K562 (cell line): ENCODE measurements around the gene CXorf65. TPM values are rescaled to one million over a fixed set of nuclear protein-coding genes. Genes with fewer than 3 reads are reported as not detected.

ENCODE experiments used
- ATF1 ChIP-seq, 2 experiments: fragments of 450-650 bp in 1 of 2; IDR thresholded peaks; 2 replicates each; pipeline ENCODE4 v1.6.1; 2016; ENCODE audit warnings: missing compliant biosample characterization in 1 of 2, missing genetic modification characterization in 1 of 2
- BRD9 ChIP-seq: fragments of 450-650 bp; IDR thresholded peaks from 2 replicates; pipeline ENCODE4 v1.6.1; 2018; ENCODE audit warnings: low read depth; ENCODE audit not compliant: partially characterized antibody
- COPS2 ChIP-seq: fragments of 450-650 bp; conservative IDR thresholded peaks from 2 replicates; pipeline ENCODE4 v1.6.1; 2016; ENCODE audit warnings: mild to moderate bottlenecking, moderate library complexity
- FOXJ3 ChIP-seq: sonication (generic); formaldehyde crosslinking; IDR thresholded peaks from 2 replicates; pipeline ENCODE4 v1.4.0; 2020; ENCODE audit warnings: mild to moderate bottlenecking, missing genetic modification reagents
- GMEB1 ChIP-seq: fragments of 250-450 bp; sonication (Bioruptor Pico); IDR thresholded peaks from 2 replicates; pipeline ENCODE4 v1.4.0; 2020; ENCODE audit warnings: mild to moderate bottlenecking
- IRF9 ChIP-seq: fragments of 450-650 bp; IDR thresholded peaks from 2 replicates; pipeline ENCODE4 v1.6.1; 2016; ENCODE audit warnings: missing biosample characterization, missing genetic modification characterization
- MAZ ChIP-seq, 2 experiments: fragments of 450-650 bp in 1 of 2; sonication (generic) in 1 of 2; formaldehyde crosslinking; IDR thresholded peaks in 1 of 2; conservative IDR thresholded peaks in 1 of 2; 2 replicates each; pipeline versions ENCODE4 v1.4.0 to v1.5.0; 2020; ENCODE audit warnings: mild to moderate bottlenecking in 1 of 2, missing genetic modification reagents in 1 of 2
- POLR2AphosphoS5 ChIP-seq: IDR thresholded peaks from 2 replicates; pipeline ENCODE4 v1.6.1; 2011; ENCODE audit warnings: mild to moderate bottlenecking, low read depth, low read length, moderate library complexity; ENCODE audit not compliant: control insufficient read depth, insufficient read depth
- POLR2G ChIP-seq: fragments of 200-400 bp; formaldehyde crosslinking; IDR thresholded peaks from 2 replicates; pipeline ENCODE4 v1.6.1; 2017; ENCODE audit warnings: low read depth, mild to moderate bottlenecking, antibody characterized with exemption, low read length, moderate library complexity
- RBM17 ChIP-seq: fragments of 200-400 bp; formaldehyde crosslinking; IDR thresholded peaks from 2 replicates; pipeline ENCODE4 v1.6.1; 2017; ENCODE audit warnings: low read depth, mild to moderate bottlenecking, low read length, borderline replicate concordance
- RBM25 ChIP-seq: fragments of 200-400 bp; formaldehyde crosslinking; IDR thresholded peaks from 2 replicates; pipeline ENCODE4 v1.6.1; 2018; ENCODE audit warnings: low read length, low read depth, moderate library complexity; ENCODE audit not compliant: severe bottlenecking
- SMAD2 ChIP-seq: fragments of 150-350 bp; IDR thresholded peaks from 2 replicates; pipeline ENCODE4 v1.6.1; 2014; ENCODE audit warnings: low read depth, mild to moderate bottlenecking, low read length
- STAT5A ChIP-seq: IDR thresholded peaks from 2 replicates; pipeline ENCODE4 v1.6.1; 2012; ENCODE audit warnings: low read length, inconsistent platforms, borderline replicate concordance
- TFAP4 ChIP-seq: sonication (generic); formaldehyde crosslinking; IDR thresholded peaks from 2 replicates; pipeline ENCODE4 v1.8.0; 2022; ENCODE audit warnings: missing genetic modification reagents, mild to moderate bottlenecking, moderate library complexity, borderline replicate concordance
- ZNF124 ChIP-seq: sonication (generic); formaldehyde crosslinking; IDR thresholded peaks from 2 replicates; pipeline ENCODE4 v1.8.1; 2022; ENCODE audit warnings: missing genetic modification reagents
- ZNF184 ChIP-seq: sonication (generic); formaldehyde crosslinking; IDR thresholded peaks from 2 replicates; pipeline ENCODE4 v1.5.0; 2020; ENCODE audit warnings: missing genetic modification reagents
- ZNF384 ChIP-seq: IDR thresholded peaks from 2 replicates; pipeline ENCODE4 v1.6.1; 2012; ENCODE audit warnings: low read depth, low read length, improper control_type of control experiment
- ZNF41 ChIP-seq: fragments of 250-450 bp; sonication (Bioruptor Pico); conservative IDR thresholded peaks from 2 replicates; pipeline ENCODE4 v1.4.0; 2020; ENCODE audit warnings: mild to moderate bottlenecking
- polyA plus RNA-seq, 8 experiments: library from polyadenylated mRNA; depleted of rRNA in 4 of 8; stranded (reverse) in 5 of 8; unstranded in 3 of 8; fragments of >200 nt; fragmentation: Nextera tagmentation in 2 of 8; fragmentation: Illumina TruSeq in 1 of 8; extraction: Ambion mirVana in 2 of 8; extraction: Trizol in 1 of 8; gene quantifications; 2 replicates each; pipeline versions ENCODE4 v1.2.1 to v1.2.3, GENCODE V29; 2011 to 2014; ENCODE audit warnings: inconsistent platforms in 1 of 8, missing spikeins in 1 of 8
- total RNA-seq, 7 experiments: library from RNA; depleted of rRNA in 6 of 7; stranded (reverse); fragments of >200 nt in 6 of 7; fragmentation: Illumina TruSeq in 2 of 7; extraction: Trizol in 2 of 7; gene quantifications; 2 replicates each; pipeline versions ENCODE4 v1.2.1 to v1.2.3, GENCODE V29; 2011 to 2021; ENCODE audit warnings: low replicate concordance in 1 of 7
- TF ChIP-seq, protein P1 (sequence below): sonication (generic); formaldehyde crosslinking; IDR thresholded peaks from 2 replicates; pipeline ENCODE4 v1.8.1; 2023; ENCODE audit warnings: mild to moderate bottlenecking, missing genetic modification reagents
- TF ChIP-seq, protein P2 (sequence below): fragments of 250-450 bp; sonication (Bioruptor Pico); IDR thresholded peaks from 2 replicates; pipeline ENCODE4 v1.8.0; 2021; ENCODE audit warnings: borderline replicate concordance, mild to moderate bottlenecking, moderate library complexity; ENCODE audit not compliant: poor library complexity, severe bottlenecking

The CXorf65 gene
- total and polyA plus RNA-seq, 9 of the 15 experiments (the other 6 are each of a cell fraction or from before 2014, with no cell fraction given), result 1.4 to 8.4 (median 2.9) TPM

- peak; percentile 53 to 60; a peak in 1 of 4 replicates for TF ChIP-seq MAZ (CRISPR knock-in tag; conservative IDR thresholded peaks at IDR 0.05 in 1 of 2, IDR thresholded peaks at IDR 0.05 in 1 of 2)
- TF ChIP-seq ZNF384, result peak; percentile 5; the same call in 1 of the 2 replicates
- no peak for TF ChIP-seq COPS2
- TF ChIP-seq ZNF124, result no peak
- no peak for TF ChIP-seq BRD9
- TF ChIP-seq RBM17, result no peak
- TF ChIP-seq, protein P1, sequence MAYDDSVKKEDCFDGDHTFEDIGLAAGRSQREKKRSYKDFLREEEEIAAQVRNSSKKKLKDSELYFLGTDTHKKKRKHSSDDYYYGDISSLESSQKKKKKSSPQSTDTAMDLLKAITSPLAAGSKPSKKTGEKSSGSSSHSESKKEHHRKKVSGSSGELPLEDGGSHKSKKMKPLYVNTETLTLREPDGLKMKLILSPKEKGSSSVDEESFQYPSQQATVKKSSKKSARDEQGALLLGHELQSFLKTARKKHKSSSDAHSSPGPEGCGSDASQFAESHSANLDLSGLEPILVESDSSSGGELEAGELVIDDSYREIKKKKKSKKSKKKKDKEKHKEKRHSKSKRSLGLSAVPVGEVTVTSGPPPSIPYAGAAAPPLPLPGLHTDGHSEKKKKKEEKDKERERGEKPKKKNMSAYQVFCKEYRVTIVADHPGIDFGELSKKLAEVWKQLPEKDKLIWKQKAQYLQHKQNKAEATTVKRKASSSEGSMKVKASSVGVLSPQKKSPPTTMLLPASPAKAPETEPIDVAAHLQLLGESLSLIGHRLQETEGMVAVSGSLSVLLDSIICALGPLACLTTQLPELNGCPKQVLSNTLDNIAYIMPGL (CRISPR knock-in tag), result no peak
- no peak for TF ChIP-seq FOXJ3 (CRISPR knock-in tag)
- no peak; the same call in 1 of the 2 replicates for TF ChIP-seq POLR2AphosphoS5
- TF ChIP-seq STAT5A, result no peak; the same call in 1 of the 2 replicates
- TF ChIP-seq, protein P2, sequence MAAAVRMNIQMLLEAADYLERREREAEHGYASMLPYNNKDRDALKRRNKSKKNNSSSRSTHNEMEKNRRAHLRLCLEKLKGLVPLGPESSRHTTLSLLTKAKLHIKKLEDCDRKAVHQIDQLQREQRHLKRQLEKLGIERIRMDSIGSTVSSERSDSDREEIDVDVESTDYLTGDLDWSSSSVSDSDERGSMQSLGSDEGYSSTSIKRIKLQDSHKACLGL (CRISPR knock-in tag), result no peak
- no peak for TF ChIP-seq ZNF184 (CRISPR knock-in tag)
- TF ChIP-seq ATF1 (CRISPR knock-in tag; IDR thresholded peaks at IDR 0.05), result peak; percentile 65
- TF ChIP-seq ATF1 (tag; IDR thresholded peaks at IDR 0.05), result peak; percentile 88
- no peak for TF ChIP-seq IRF9
- TF ChIP-seq RBM25, result peak; percentile 46
- TF ChIP-seq ZNF41 (CRISPR knock-in tag), result 0 out of 2 replicates have a peak, but pooled peaks have one; percentile 12
- peak; percentile 90 for TF ChIP-seq TFAP4 (CRISPR knock-in tag)
- TF ChIP-seq SMAD2, result no peak
- TF ChIP-seq GMEB1 (CRISPR knock-in tag), result peak; percentile 99
- peak; percentile 82 for TF ChIP-seq POLR2G
These were observed 38.3 kb downstream of the CXorf65 start, which contains the start of gene SNX12 (continued) for GRCh38 chrX:71068044-71068918.
